PC-3 (cell line): ENCODE data around the gene IGFBP3. TPM values are rescaled to one million over a fixed set of nuclear protein-coding genes. Genes with fewer than 3 reads are reported as not detected.

Experiments
- ATAC-seq: fragments of 200-7000 bp; cut with Tn5 transposase; 2 replicates; pipeline ENCODE4 v1.9.1; 2020; ENCODE audit warnings: mild to moderate bottlenecking, moderate library complexity
- BruUV-seq: library from RNA; stranded (reverse); fragments of 400-500 nt; replicated peaks from 2 replicates; lab custom pipeline; 2021; lab: Mats Ljungman, UMichigan
- CTCF ChIA-PET: fragments of 300-600 bp; sonication (Branson Sonifier 250); formaldehyde crosslinking; loops from one replicate; lab custom pipeline; 2022; ENCODE audit warnings: antibody characterized with exemption; lab: Charles Lee
- POLR2A ChIA-PET: fragments of 300-600 bp; sonication (Branson Sonifier 250); formaldehyde crosslinking; loops from one replicate; lab custom pipeline; 2022; ENCODE audit warnings: antibody characterized with exemption; ENCODE audit not compliant: unreplicated experiment; lab: Charles Lee
- DNase-seq: peaks from one replicate; pipeline ENCODE4 v3.0.0-alpha.2; 2015
- H2AFZ ChIP-seq: fragments of 300-600 bp; sonication (generic); 2 replicates; pipeline ENCODE4 v1.6.0; 2016; ENCODE audit warnings: antibody characterized with exemption, low read length
- H3F3A ChIP-seq: fragments of 300-600 bp; sonication (generic); one replicate; pipeline ENCODE4 v1.6.0; 2017; ENCODE audit warnings: antibody characterized with exemption, low read length, control low read depth, mild to moderate bottlenecking; ENCODE audit not compliant: unreplicated experiment
- H3K27ac ChIP-seq: fragments of 300-600 bp; sonication (generic); 2 replicates; pipeline ENCODE4 v1.5.1; 2016; ENCODE audit warnings: mild to moderate bottlenecking, low read length
- H3K27me3 ChIP-seq: fragments of 300-600 bp; sonication (generic); 2 replicates; pipeline ENCODE4 v1.6.1; 2016; ENCODE audit warnings: low read length, mixed read lengths
- H3K36me3 ChIP-seq: fragments of 300-600 bp; sonication (generic); 2 replicates; pipeline ENCODE4 v1.6.1; 2016; ENCODE audit warnings: low read depth, mixed run types, low read length, mixed read lengths
- H3K4me1 ChIP-seq: fragments of 300-600 bp; sonication (generic); 2 replicates; pipeline ENCODE4 v1.5.1; 2016; ENCODE audit warnings: low read length; ENCODE audit not compliant: insufficient read depth
- H3K4me2 ChIP-seq: fragments of 300-600 bp; sonication (generic); 2 replicates; pipeline ENCODE4 v1.6.0; 2016; ENCODE audit warnings: low read length
- H3K4me3 ChIP-seq: fragments of 300-600 bp; sonication (generic); 2 replicates; pipeline ENCODE4 v1.5.1; 2016; ENCODE audit warnings: mild to moderate bottlenecking, low read length, mixed read lengths
- H3K79me2 ChIP-seq: fragments of 300-600 bp; sonication (generic); 2 replicates; pipeline ENCODE4 v1.6.1; 2017; ENCODE audit warnings: low read length, mixed read lengths
- H3K9ac ChIP-seq: fragments of 300-600 bp; sonication (generic); 2 replicates; pipeline ENCODE4 v1.6.0; 2016; ENCODE audit warnings: mild to moderate bottlenecking, low read length
- H3K9me2 ChIP-seq: fragments of 300-600 bp; sonication (generic); replicated peaks from 2 replicates; pipeline ENCODE4 v1.6.1; 2016; ENCODE audit warnings: mixed run types, low read length, mixed read lengths
- H3K9me3 ChIP-seq: fragments of 300-600 bp; sonication (generic); 2 replicates; pipeline ENCODE4 v1.6.1; 2016; ENCODE audit warnings: low read length, mixed read lengths
- H4K20me1 ChIP-seq: fragments of 300-600 bp; sonication (generic); 2 replicates; pipeline ENCODE4 v1.6.1; 2016; ENCODE audit warnings: low read length, mixed read lengths
- EZH2 ChIP-seq: fragments of 300-600 bp; sonication (generic); IDR thresholded peaks from one replicate; pipeline ENCODE4 v1.6.1; 2017; ENCODE audit warnings: antibody characterized with exemption, mild to moderate bottlenecking, low read length; ENCODE audit not compliant: unreplicated experiment
- EZH2phosphoT487 ChIP-seq: fragments of 300-600 bp; sonication (generic); IDR thresholded peaks from 2 replicates; pipeline ENCODE4 v1.6.1; 2018; ENCODE audit warnings: mild to moderate bottlenecking, antibody characterized with exemption, low read length, borderline replicate concordance
- intact Hi-C: fragments of 100-400 bp; cut with micrococcal nuclease; formaldehyde crosslinking; loops from 2 replicates; pipeline ENCODE4 v1.9.0; 2023
- total RNA-seq: library from RNA; depleted of rRNA; stranded (reverse); fragments of >200 nt; gene quantifications from 2 replicates; pipeline ENCODE4 v1.2.3, GENCODE V29; 2014
- TF ChIP-seq, protein P1 (sequence below): fragments of 300-600 bp; sonication (generic); conservative IDR thresholded peaks from 2 replicates; pipeline ENCODE4 v1.5.1; 2017; ENCODE audit warnings: antibody characterized with exemption, low read depth, mild to moderate bottlenecking, low read length

The IGFBP3 gene
- total RNA-seq, 1 experiment from 2014 or later: 120 TPM

DNA sequence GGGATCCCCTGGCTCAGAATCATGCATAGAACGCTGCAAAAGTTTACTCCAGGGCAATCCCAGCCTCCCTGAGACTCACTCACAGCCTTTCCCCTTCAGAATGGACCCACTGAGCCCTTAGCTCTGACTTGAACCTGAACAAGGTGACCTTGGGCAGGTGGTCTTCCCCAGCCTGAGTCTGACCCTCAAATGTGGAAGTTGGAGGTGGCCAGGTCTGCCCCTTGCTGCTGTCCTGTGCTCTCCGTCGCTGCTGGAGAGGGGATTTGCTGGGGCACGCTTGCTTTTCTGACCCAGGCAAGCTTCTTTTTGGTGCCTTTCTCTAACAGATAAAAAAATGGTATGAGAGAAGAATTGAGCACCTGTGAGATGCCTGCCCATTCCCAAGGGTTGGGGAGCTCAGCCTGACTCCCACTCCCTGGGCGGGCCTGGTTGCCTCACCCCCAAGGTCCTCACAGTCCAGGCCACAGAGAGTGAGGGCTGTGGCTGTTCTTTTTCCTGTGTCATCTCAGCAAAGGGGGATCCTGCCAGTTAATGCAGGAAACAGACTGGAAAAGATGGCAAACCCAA, 46.6 kb upstream of the IGFBP3 start:
- DNase-seq (no peak), ATAC-seq (no peak)
- no peaks in the 10 kb centered on the region for H4K20me1 ChIP-seq
- TF ChIP-seq, protein P1, sequence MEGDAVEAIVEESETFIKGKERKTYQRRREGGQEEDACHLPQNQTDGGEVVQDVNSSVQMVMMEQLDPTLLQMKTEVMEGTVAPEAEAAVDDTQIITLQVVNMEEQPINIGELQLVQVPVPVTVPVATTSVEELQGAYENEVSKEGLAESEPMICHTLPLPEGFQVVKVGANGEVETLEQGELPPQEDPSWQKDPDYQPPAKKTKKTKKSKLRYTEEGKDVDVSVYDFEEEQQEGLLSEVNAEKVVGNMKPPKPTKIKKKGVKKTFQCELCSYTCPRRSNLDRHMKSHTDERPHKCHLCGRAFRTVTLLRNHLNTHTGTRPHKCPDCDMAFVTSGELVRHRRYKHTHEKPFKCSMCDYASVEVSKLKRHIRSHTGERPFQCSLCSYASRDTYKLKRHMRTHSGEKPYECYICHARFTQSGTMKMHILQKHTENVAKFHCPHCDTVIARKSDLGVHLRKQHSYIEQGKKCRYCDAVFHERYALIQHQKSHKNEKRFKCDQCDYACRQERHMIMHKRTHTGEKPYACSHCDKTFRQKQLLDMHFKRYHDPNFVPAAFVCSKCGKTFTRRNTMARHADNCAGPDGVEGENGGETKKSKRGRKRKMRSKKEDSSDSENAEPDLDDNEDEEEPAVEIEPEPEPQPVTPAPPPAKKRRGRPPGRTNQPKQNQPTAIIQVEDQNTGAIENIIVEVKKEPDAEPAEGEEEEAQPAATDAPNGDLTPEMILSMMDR: no peak
- no peak for TF ChIP-seq EZH2
- no peak for TF ChIP-seq EZH2phosphoT487
- no peaks in the 10 kb centered on the region for H3F3A ChIP-seq
- H2AFZ ChIP-seq: no peak overlapping the region
- H3K9me2 ChIP-seq: no peaks in the 10 kb centered on the region
- POLR2A ChIA-PET: no interaction called here
- H3K79me2 ChIP-seq: no peaks in the 10 kb centered on the region
- no TSS peak for BruUV-seq
- no peak overlapping the region for H3K27ac ChIP-seq
- no peaks in the 10 kb centered on the region for H3K9me3 ChIP-seq
- CTCF ChIA-PET: no interaction called here
- no peak overlapping the region for H3K4me2 ChIP-seq
- no peaks in the 10 kb centered on the region for H3K36me3 ChIP-seq
- H3K9ac ChIP-seq: no peak overlapping the region
- no peaks in the 10 kb centered on the region for H3K27me3 ChIP-seq
- H3K4me1 ChIP-seq: no peaks in the 10 kb centered on the region
- intact Hi-C loops: no loop called here
- no peak overlapping the region for H3K4me3 ChIP-seq

DNA sequence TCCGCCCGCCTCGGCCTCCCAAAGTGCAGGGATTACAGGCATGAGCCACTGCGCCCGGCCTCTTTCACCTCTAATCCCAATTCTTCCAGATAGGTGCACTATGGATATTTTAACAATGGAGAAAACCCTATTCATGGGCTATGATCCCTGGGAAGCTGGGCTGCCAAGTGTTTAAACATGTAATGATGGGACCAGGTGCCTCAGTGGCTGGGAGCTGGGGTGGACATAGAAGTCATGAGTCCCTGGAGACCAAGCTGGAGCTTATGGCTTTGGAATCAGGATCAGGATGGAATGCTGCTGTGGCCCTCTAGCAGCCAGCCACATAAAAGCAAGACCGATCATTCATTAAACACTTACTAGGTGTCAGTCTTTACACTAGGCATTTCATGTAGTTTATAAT, 41.8 kb upstream of the IGFBP3 start:
- Histone ChIP-seq H3K27ac (no peak overlapping the region), H3K27me3 (no peaks in the 10 kb centered on the region), H3K4me3 (no peak overlapping the region), H3K36me3 (no peaks in the 10 kb centered on the region), H3K9me3 (no peaks in the 10 kb centered on the region), H3K9ac (no peak overlapping the region), H4K20me1 (no peaks in the 10 kb centered on the region), H2AFZ (no peak overlapping the region), H3K9me2 (no peaks in the 10 kb centered on the region), H3K79me2 (no peaks in the 10 kb centered on the region), H3K4me2 (no peak overlapping the region), H3F3A (no peaks in the 10 kb centered on the region), H3K4me1 (no peaks in the 10 kb centered on the region)
- TF ChIP-seq EZH2 (no peak), EZH2phosphoT487 (no peak)
- TF ChIP-seq, protein P1: no peak
- DNase-seq (no peak), ATAC-seq (no peak)
- intact Hi-C loops: no loop called here
- no TSS peak for BruUV-seq
- POLR2A ChIA-PET: no interaction called here
- CTCF ChIA-PET: no interaction called here

DNA sequence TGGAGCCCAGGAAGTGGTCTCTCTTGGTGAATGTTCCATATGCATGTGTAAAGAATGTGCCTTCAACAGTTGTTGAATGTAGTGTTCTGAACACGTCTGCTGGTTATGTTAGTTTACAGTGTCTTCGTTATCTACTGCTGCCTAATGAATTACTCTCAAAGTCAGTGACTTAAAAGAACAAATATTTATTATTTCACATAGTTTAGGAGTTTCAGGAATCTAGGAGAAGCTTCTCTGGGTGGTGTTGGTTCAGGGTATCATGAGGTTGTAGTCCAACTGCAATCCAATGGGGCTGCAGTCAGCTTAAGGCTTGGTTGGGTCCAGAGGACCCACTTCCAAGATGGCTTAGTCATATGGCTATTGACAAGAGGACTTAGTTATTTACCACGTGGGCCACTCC, 36.6 kb upstream of the IGFBP3 start:
- intact Hi-C loops: no loop called here
- no peaks in the 10 kb centered on the region for H4K20me1 ChIP-seq
- H3K9ac ChIP-seq: no peak overlapping the region
- H3K9me2 ChIP-seq: no peaks in the 10 kb centered on the region
- ATAC-seq: no peak
- no TSS peak for BruUV-seq
- POLR2A ChIA-PET: no interaction called here
- CTCF ChIA-PET: no interaction called here
- TF ChIP-seq EZH2 (no peak), EZH2phosphoT487 (no peak)
- TF ChIP-seq, protein P1: no peak
- H3K79me2 ChIP-seq: no peaks in the 10 kb centered on the region
- H3K4me3 ChIP-seq: no peak overlapping the region
- no peaks in the 10 kb centered on the region for H3K27me3 ChIP-seq
- no peaks in the 10 kb centered on the region for H3K36me3 ChIP-seq
- no peaks in the 10 kb centered on the region for H3F3A ChIP-seq
- no peaks in the 10 kb centered on the region for H3K9me3 ChIP-seq
- DNase-seq: no peak
- no peak overlapping the region for H3K4me2 ChIP-seq
- H2AFZ ChIP-seq: no peak overlapping the region
- H3K4me1 ChIP-seq: no peaks in the 10 kb centered on the region
- no peak overlapping the region for H3K27ac ChIP-seq
